ENCODE results near the gene CEP72.
"Not testable (repeated sequence)": the region's sequence is repeated elsewhere in the genome, so short reads cannot be mapped to it uniquely, and the experiment has no call there.

The CEP72 gene

DNA sequence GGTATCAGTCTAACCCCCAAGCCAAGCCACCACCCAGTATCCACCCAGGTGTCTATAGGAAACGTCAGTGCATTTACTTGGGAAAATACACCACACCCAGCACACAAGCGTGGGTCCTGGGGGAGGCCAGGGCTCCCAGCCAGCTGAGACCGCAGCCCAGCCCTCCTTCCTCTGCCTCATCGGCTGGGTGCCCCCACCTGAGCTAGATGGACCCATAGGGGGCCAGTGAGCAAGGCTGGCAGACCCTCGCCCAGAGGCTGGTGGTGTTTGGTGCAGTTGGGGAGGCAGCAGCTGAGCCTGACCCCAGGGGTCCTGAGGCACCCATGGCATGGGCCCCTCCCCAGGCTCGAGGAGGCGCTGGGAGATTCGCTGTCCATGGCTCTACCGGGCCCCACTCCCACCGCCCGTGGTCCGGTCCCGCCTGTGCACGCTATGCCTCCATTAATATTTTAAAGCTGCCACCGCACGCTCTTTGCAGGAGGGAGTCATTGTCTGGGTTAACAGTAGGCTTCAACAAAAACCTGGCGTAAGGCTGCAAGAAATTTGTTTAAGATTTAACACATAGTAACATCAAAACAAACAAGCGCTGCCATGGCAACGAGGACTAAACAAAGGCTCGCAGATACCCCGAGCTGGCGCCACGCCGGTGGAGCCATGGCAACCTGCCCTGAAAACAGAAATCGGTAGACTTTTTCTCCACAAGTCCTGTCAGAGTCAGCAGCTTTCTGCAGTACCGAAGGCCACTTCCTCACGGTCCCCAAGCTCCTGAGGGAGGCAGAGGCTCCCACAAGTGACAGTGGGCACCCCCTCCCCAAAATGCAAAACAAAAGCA, 60.4 kb downstream of the CEP72 start:
- peak; percentile 60 for DNase-seq (ENCODE audit: low spot score)

GRCh38 chr5:673161-673830, 61.2 kb downstream of the CEP72 start:
- no peak for DNase-seq (ENCODE audit: low spot score)

DNA sequence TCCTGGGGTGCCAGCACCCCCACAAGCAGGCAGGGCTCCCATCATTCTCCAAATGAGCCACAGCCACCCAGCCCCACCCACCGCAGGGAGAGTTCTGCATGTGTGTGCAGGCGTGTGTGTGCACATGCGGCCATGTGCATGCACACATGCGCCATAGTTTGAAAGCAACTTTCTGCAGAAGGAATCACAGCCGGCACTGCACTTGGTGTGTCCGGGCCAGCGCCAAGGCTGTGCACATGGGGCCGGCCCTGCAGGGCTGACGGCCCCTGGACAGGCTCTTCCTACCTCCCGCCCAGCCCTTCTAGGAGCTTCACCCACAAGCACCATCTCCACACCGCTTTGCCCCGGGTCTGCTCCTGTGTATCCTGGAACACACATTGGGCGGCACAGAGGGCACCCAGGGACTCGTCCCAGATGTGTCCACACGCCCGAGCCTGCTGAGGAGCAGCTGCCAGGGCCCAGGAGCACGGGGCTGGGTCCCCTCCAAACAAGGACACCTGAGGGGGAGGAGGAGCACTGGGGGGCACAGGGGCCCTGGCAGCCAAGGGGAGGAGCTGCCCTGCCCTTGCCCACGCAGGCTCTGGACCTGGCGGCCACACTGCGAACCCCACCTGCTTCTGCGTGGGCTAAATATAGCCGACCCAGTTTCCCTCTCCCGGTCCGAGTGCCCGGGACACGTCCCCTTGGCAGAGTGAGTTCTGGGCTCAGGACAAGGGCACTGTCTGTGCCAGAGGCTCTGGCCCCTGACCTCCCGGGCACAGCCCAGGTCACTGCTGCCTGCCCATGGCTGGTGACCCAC, 61.9 kb downstream of the CEP72 start:
- no peak for DNase-seq (ENCODE audit: low spot score)

DNA sequence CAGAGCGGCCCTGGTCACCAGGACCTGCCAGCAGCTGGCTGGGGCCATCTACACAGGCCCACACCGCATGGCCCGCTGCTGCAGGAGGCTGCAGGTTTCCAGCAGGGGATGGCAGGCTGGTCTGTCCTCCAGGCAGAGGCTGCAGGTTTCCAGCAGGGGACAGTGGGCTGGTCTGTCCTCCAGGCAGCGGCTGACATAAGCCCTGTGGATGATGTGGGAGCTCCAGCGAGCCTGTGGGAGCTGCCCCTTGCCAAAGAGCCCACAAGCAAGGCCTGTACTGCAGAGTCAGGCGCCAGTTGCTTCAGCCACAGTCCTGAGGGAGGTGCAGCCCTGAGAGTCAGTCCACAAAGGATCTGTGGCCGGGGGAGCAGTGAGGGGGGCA, 62.5 kb downstream of the CEP72 start:
- DNase-seq (ENCODE audit: low spot score): no peak

DNA sequence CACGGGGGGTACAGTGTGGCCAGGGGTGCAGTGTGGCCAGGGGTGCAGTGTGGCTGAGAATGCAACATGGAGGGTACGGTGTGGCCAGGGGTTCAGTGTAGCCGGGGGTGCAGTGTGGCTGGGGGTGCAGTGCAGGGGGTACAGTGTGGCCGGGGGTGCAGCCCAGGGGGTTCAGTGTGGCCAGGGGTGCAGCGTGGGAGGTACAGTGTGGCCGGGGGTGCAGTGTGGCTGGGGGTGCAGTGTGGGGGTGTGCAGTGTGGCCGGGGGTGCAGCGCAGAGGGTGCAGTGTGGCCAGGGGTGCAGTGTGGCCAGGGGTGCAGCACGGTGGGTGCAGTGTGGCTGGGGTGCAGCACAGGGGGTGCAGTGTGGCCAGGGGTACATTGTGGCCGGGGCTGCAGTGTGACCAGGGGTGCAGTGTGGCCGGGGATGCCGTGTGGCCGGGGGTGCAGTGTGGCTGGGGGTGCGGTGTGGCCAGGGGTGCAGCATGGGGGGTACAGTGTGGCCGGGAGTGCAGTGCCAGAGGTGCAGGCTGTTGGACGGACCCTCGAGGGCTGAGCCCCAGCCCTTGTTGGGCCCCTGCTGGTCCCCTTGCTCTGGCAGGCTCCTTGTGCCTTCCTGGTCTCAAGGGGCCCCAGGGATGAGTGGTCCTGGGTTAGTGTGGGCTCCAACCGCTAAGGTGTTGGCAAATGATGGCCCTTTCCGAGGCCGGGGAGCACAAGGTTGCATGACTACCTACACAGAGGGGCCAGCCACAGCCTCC, 63.2 kb downstream of the CEP72 start:
- no peak for DNase-seq (ENCODE audit: low spot score)

DNA sequence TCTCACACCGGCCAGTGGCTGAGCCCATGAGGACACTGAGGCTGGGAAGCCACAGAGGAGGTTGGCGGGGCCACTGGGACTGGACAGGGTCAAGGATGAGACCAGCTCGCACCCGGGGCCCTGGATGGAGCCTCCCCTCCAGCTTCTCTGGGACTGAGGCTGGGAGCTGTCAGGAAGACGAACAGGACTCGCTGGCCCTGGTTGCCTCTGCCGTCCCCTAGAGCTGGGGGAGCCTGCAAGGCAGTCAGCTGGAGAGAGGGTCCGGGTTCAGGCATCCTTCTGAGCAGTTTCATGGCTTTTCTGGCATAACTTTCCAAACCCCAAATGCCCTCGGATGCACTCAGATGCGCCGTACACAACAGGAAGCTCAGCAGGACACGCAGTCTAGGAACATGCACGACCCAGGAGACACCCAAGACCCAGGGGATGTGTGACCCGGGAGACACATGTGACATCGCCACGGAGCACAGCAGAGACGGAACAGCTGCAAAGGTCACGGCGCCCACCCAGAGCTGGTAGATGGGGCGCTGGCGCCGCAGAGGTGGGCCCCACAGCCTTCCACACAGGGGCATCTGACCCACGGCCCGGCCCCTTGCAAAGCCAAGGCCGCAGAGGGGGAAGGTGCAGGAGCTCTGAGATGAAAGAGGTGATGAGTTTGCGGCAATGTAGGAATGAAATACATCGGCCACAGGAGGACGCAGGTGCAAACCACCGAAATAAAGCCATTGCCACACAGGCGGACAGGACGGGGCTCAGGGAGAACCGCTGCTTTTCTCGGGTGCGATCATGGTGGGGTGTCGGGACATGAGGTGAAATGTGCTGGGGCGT, 63.9 kb downstream of the CEP72 start:
- DNase-seq (ENCODE audit: low spot score): no peak

DNA sequence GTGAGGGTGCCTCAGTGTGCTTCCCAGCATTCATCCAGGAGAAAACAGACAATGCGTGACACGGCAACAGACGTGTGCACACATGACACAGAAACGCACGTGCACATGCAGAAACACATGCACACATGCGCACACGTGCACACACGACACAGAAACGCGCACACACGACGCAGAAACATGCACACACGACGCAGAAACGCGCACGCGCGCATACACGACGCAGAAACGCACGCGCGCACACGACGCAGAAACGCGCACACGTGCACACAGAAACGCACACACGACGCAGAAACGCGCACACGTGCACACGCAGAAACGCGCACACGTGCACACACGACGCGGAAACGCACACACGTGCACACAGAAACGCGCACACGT, 64.5 kb downstream of the CEP72 start:
- no peak for DNase-seq (ENCODE audit: low spot score)

GRCh38 chr5:677131-678101, 65.3 kb downstream of the CEP72 start:
- no peak for DNase-seq (ENCODE audit: low spot score)

DNA sequence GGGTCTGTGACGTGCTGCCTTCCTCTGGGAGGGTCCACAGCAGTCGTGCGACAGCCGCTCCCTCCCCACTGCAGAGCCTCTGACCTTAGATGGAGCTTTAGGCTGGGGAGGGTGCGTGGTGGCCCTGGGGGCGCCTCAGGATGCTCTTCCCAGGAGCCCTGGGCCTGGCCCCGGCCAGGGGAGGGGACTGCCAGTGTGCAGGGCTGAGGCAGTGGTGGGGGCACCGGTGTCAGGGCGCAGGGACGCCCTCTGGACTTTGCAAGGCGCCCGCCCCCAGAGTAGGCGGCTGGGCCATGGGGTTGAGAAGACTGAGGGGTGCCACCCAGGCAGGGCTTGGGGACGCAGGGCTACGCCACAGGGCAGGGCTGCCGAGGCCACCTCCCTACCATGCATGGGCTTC, 66.4 kb downstream of the CEP72 start:
- DNase-seq (ENCODE audit: low spot score): not testable (repeated sequence)

- DNase-seq (ENCODE audit: low spot score): not testable (repeated sequence)
Observed at GRCh38 chr5:679166-679895, 67.2 kb downstream of the CEP72 start.

GRCh38 chr5:680118-680795, 68.1 kb downstream of the CEP72 start:
- not testable (repeated sequence) for DNase-seq (ENCODE audit: low spot score)

- not testable (repeated sequence) for DNase-seq (ENCODE audit: low spot score)
Observed at GRCh38 chr5:680836-681235, 68.7 kb downstream of the CEP72 start.

GRCh38 chr5:681317-682191, 69.4 kb downstream of the CEP72 start:
- not testable (repeated sequence) for DNase-seq (ENCODE audit: low spot score)

- DNase-seq (ENCODE audit: low spot score): not testable (repeated sequence)
Observed at GRCh38 chr5:682216-682615, 70.1 kb downstream of the CEP72 start.

DNA sequence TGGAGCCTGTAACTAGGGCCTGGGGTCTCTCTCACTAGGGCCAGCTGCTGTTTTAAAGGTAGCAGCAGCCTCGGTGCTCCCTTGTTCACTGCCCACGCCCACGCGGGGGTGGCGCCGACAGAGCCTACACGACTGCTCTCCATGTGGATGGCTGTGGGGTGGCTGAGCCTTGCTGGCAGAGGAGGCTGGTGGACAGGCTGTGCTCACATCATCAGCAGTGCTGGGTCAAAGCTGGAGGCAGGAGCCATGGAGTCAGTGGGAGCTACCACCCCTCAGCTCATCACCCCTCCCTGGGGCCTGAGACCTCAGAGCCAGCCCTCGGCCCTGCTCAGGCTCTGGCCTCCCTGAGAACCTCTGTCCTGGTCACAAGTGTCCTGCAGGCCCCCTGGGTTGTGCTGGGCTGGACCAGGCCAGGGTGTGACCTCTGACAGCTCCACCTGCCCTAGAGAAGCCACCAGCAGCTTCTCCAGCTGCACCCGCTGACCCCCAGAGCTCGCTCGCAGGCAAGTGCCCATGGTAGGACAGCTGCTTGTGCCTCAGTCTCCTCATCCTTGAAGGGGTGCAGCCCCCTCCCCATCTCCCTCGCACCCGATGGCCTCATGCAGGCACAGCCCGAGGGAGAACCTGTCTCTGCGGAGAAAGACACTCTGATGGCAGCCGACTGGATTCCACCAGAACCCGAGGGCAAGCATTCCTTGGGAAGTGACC, 70.7 kb downstream of the CEP72 start:
- not testable (repeated sequence) for DNase-seq (ENCODE audit: low spot score)

GRCh38 chr5:683551-684481, 71.7 kb downstream of the CEP72 start:
- no peak for DNase-seq (ENCODE audit: low spot score)
